Measurements from ENCODE around the gene GAL.

GAL gene

DNA sequence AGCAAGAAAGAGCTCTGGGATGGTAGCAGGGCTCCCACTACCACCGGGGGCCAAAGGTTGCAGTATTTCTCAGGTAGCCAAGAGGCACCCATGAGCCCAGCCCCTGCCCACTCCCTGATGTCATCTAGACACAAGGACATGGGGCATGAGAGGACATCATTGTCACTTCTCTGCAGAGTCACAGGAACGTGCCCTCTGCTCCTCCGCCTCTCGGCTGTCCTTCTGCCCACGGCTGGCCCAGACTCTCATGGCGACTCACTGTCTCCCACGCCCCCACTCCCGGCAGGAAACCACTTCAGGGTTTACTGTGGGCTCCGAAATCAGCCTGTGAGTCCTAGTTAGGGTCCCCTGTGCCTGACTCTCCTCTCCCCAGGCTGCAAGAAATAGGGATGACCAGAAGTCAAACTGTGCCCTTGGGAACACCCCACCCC, 1.8 kb upstream of the GAL start:
- no peak for DNase-seq (ENCODE audit: low spot score)

- no peak for DNase-seq (ENCODE audit: low spot score)
Observed at GRCh38 chr11:68683121-68683520, 1.2 kb upstream of the GAL start.

- DNase-seq (ENCODE audit: low spot score) = no peak
Observed at GRCh38 chr11:68683536-68684384, 584 bp upstream of the GAL start.

DNA sequence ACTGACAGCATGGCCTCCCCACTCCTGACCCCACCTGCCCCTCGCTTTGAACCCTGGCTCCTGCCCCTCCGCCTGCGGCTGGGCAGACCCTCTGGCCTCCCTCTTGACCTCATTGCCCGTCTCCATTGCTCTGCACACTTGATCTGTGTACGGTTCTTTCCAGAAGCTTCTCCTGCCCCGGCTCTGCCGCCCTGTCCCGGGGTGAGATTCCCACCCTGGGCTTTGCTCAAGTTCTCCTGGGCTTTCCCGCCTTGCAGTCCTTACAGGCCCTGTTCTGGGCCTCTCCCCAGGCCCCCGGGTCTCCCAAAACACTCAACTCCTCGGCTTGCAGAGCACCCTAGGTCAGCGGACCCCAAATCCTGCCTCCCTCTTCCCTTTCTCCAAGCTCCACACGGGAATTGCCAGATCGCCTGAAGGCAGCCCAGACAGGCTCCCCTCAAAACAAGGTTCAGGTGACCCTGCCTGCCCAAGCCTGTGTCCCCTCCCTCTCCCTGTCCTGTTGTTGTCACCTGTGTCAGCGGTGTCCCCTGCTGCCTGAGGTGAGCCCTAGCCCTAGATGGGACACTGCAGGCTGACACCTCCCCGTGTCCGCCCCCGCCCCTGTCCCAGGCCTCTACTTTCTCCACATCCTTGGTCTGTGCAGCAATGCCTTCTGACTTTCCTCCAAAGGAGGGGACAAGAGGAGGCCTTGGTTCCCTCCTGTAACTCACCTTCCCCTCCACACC, 1.5 kb downstream of the GAL start:
- DNase-seq (ENCODE audit: low spot score) = no peak

- no peak for DNase-seq (ENCODE audit: low spot score)
Observed at GRCh38 chr11:68686486-68686885, 2.1 kb downstream of the GAL start.

GRCh38 chr11:68687311-68687710, 3.0 kb downstream of the GAL start:
- no peak for DNase-seq (ENCODE audit: low spot score)

DNA sequence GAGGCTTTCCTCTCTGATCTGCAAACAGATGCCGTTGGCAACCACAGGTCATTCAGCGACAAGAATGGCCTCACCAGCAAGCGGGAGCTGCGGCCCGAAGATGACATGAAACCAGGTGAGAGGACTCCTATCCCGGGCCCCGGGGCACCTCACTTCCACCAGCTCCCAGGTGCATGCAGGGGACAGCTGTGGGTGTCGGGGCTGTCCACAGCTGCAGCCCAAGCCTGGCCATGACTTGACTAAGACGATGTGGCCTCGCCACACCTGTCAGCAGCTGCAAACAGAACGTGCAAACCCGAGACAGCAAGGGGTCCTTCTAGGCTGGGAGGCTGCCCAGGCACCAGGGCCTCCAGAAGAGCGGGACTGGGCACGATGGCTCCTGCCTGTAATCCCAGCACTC, 3.6 kb downstream of the GAL start:
- no peak for DNase-seq (ENCODE audit: low spot score)

DNA sequence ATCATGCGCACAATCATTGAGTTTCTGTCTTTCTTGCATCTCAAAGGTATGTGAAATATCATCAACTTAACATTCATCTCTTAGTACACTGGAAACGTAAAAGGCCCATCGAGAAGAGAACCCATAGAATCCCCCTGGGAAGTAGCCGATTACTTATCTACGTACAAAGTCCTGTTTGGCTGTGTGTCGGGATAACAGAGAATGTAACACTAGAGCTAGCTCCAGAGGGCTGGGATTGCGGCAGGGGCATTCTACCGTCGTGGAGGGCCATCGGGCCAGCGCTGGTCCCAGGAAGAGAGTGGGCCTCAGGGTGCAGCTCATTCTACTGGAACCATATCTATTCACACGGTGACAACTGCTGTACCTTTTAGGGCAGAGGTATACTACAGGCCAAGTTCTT, 4.5 kb downstream of the GAL start:
- DNase-seq (ENCODE audit: low spot score) = no peak

GRCh38 chr11:68689737-68690625, 5.6 kb downstream of the GAL start:
- DNase-seq (ENCODE audit: low spot score) = no peak

DNA sequence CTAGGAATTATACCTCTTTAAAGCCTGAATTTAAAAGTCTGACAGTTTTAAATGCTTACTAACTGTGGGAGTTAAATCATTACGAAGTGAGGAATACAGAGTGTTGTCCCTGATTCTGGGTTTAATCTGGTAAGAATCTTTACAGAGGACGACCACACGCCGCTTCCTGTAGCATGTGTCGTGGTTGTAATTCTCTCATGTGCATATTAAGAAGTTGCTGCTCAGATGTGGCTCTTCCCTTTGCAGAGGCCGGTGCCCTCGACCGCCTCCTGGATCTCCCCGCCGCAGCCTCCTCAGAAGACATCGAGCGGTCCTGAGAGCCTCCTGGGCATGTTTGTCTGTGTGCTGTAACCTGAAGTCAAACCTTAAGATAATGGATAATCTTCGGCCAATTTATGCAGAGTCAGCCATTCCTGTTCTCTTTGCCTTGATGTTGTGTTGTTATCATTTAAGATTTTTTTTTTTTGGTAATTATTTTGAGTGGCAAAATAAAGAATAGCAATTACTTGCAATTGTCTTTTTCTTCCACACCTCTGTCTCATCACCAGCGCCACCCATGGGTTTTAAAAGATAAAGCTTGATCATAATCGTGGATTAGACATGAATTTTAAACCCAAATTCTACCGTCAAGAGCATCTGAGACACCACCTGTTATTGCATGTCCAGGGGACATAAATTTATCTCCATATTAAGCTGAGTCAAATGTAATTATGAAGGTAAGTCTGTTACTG, 6.5 kb downstream of the GAL start:
- DNase-seq (ENCODE audit: low spot score) = no peak

- no peak for DNase-seq (ENCODE audit: low spot score)
Observed at GRCh38 chr11:68691402-68691784, 7.0 kb downstream of the GAL start.

- no peak for DNase-seq (ENCODE audit: low spot score)
Observed at GRCh38 chr11:68692115-68692514, 7.8 kb downstream of the GAL start.

DNA sequence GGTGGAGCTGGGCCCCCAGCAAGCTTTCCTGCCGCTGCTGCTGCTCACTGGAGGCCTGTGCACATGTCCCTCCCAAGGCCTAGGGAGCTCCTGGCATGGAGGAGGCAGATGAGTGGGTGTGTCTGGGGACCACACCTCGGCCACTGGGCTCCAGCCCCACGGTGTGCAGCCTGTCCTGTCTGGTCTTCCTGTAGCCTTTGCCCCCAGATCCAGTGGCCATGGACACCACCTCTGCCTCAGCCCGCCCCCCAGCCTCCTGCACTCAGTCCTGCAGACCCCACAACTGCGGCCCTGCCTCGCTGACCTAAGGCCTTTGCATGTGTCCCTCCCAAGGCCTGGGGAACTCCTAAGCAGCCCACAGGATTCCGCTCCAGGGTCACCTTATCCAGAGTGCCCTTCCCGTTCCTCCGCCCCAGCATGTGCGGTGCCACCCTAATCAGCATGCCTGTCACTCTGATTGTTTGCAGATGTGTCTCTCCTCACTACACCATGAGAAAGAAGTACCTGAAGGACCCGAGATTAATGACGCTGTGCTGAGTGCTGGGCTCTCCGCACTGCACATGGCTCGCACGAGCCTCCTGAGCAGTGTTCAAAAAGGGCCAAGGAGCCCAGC, 8.6 kb downstream of the GAL start:
- no peak for DNase-seq (ENCODE audit: low spot score)

GRCh38 chr11:68693484-68693882, 9.1 kb downstream of the GAL start:
- no peak for DNase-seq (ENCODE audit: low spot score)

DNA sequence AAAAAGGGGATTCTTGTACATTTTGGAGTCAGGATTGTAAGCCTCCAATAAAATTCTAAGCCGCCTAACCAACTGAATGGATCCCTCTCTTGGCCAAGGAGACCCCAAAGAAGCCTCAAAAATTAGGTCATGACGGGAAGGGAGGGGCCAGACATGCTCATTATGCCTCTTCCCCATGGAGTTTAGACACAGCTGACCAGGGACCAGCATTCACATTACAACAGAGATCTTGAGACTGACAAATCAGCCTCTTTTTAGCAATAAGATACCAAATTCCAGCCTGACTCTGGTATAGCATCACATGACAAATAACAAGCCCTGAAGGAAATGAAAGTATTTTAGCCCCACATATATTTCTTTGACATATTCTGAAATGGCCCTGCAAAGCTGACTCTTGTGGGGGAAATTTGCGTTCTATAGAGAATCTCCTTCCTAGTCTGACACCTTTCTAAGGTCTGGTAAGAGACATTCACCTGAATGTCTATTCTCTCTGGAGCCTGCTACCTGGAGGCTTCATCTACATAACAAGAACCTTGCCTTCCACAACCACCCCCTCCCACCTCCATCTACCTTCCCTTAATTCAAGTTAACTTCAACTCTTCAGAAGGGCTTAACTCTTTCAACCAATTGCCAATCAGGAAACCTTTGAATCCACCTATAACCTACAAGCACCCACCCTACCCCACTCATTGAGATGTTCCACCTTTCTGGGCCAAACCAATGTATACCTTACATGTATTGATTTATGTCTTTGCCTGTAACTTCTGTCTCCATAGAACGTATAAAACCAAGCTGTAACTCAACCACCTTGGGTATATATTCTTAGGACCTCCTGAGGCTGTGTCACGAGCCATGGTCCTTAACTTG, 10.3 kb downstream of the GAL start:
- no peak for DNase-seq (ENCODE audit: low spot score)

DNA sequence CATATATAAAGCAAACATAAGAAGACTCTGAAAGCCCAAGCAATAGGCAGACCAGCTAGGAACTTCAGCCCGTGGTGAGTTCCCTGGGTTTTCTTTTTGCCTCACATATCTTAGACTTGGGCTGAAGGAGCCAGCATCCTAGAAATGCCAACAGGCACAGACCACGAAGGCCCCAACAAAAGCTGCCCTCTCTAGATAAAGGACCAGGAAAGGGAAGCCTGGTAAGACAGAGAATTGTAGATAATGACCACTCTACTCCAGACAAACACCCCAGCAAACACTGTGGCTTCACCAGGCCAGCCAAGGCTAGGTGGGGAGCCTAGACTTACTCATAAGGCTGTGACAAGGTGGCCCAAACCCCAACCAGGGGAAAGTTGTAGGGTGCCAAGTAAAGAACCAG, 11.2 kb downstream of the GAL start:
- DNase-seq (ENCODE audit: low spot score) = no peak

GRCh38 chr11:68698993-68699392, 14.6 kb downstream of the GAL start:
- no peak for DNase-seq (ENCODE audit: low spot score)

GRCh38 chr11:68704887-68705286, 20.5 kb downstream of the GAL start:
- DNase-seq (ENCODE audit: low spot score) = no peak

GRCh38 chr11:68707527-68707926, 23.2 kb downstream of the GAL start:
- no peak for DNase-seq (ENCODE audit: low spot score)

DNA sequence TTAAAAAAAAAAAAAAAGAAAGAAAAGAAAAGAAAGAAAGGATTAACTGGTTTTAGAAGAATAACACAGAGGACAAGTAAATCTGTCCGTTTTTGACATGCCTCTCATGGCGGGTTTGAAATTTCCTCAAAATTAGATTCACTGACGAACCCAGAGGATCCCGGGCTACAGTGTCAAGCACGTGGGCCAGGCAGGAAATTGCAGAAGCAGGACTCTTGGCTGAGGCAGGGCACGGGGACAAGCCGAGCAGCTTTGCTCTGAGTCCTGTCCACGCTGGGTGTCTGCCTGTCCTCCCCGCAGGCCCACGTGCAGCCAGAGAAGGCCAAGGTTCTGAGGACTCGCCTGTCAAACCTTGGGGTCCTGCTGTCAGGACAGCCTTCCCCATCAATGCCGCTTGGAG, 24.7 kb downstream of the GAL start:
- DNase-seq (ENCODE audit: low spot score) = no peak
